H1 (cell line): ENCODE results near the gene IL13RA1. TPM values are rescaled to one million over a fixed set of nuclear protein-coding genes. Genes with fewer than 3 reads are reported as not detected.

Experiments used
- CHD7 ChIP-seq: fragments of 300-600 bp; sonication (generic); IDR thresholded peaks from 2 replicates; pipeline ENCODE4 v1.7.1; 2012; ENCODE audit warnings: low read length, moderate library complexity, mild to moderate bottlenecking, inconsistent platforms; ENCODE audit not compliant: insufficient replicate concordance
- polyA plus RNA-seq, 7 experiments: library from polyadenylated mRNA; depleted of rRNA in 3 of 7; stranded (reverse) in 5 of 7; unstranded in 2 of 7; fragments of >200 nt in 5 of 7; fragments of 200-250 nt in 2 of 7; gene quantifications; 1 replicate in 5 of 7; 2 replicates in 1 of 7; 4 replicates in 1 of 7; pipeline versions ENCODE4 v1.2.1 to v1.2.3, GENCODE V29; 2011 to 2013; ENCODE audit warnings: missing spikeins in 2 of 7, mixed read lengths in 2 of 7
- total RNA-seq: library from RNA; stranded (reverse); fragmentation: NEBNext Ultra II Directional; extraction: Animal tissue kit (Norgen Biotek cat#: 25700); gene quantifications from 2 replicates; pipeline ENCODE4 v1.2.1, GENCODE V29; 2021

The IL13RA1 gene
- total and polyA plus RNA-seq, 2 of the 8 experiments (the other 6 are each of a cell fraction or from before 2014, with no cell fraction given), result 3.3 to 9.4 TPM

- no peak for TF ChIP-seq CHD7
Observed at GRCh38 chrX:118739577-118739976, 12.2 kb downstream of the IL13RA1 start (continued).
